ENCODE measurements around the gene RBM33.
A peak's percentile ranks its signal among the peaks of the same experiment; 100 is the strongest.

RBM33 gene

GRCh38 chr7:155743177-155743576 is 98.7 kb downstream of the RBM33 start:
- Mint-ChIP-seq H3K9me3 (no peaks in the 10 kb centered on the region), H3K4me3 (no peak overlapping the region), H3K4me1 (ENCODE audit: low read depth) (peaks cover 70% of the 10 kb centered on the region), H3K27ac (no peak overlapping the region), H3K27me3 (no peaks in the 10 kb centered on the region), H3K36me3 (ENCODE audit: low read depth) (peaks cover 82% of the 10 kb centered on the region)

GRCh38 chr7:155744971-155745683 is 100.7 kb downstream of the RBM33 start:
- Mint-ChIP-seq H3K4me3 (no peak overlapping the region), H3K4me1 (ENCODE audit: low read depth) (peaks cover 72% of the 10 kb centered on the region), H3K36me3 (ENCODE audit: low read depth) (peaks cover 74% of the 10 kb centered on the region), H3K9me3 (no peaks in the 10 kb centered on the region), H3K27ac (peak overlapping the region; percentile 75), H3K27me3 (no peaks in the 10 kb centered on the region)

- Mint-ChIP-seq H3K9me3 (no peaks in the 10 kb centered on the region), H3K4me3 (no peak overlapping the region), H3K36me3 (ENCODE audit: low read depth) (peaks cover 69% of the 10 kb centered on the region), H3K4me1 (ENCODE audit: low read depth) (peaks cover 70% of the 10 kb centered on the region), H3K27me3 (no peaks in the 10 kb centered on the region), H3K27ac (no peak overlapping the region)
Measured at GRCh38 chr7:155745737-155746136, 101.3 kb downstream of the RBM33 start.

GRCh38 chr7:155746188-155746587 is 101.7 kb downstream of the RBM33 start:
- H3K4me3 Mint-ChIP-seq: no peak overlapping the region
- H3K36me3 Mint-ChIP-seq (ENCODE audit: low read depth): peaks cover 64% of the 10 kb centered on the region
- peaks cover 69% of the 10 kb centered on the region for H3K4me1 Mint-ChIP-seq (ENCODE audit: low read depth)
- no peaks in the 10 kb centered on the region for H3K27me3 Mint-ChIP-seq
- H3K9me3 Mint-ChIP-seq: no peaks in the 10 kb centered on the region
- H3K27ac Mint-ChIP-seq: peak overlapping the region; percentile 24

- H3K4me3 Mint-ChIP-seq: no peak overlapping the region
- H3K36me3 Mint-ChIP-seq (ENCODE audit: low read depth): peaks cover 61% of the 10 kb centered on the region
- peaks cover 69% of the 10 kb centered on the region for H3K4me1 Mint-ChIP-seq (ENCODE audit: low read depth)
- no peaks in the 10 kb centered on the region for H3K9me3 Mint-ChIP-seq
- H3K27ac Mint-ChIP-seq: no peak overlapping the region
- no peaks in the 10 kb centered on the region for H3K27me3 Mint-ChIP-seq
Measured at GRCh38 chr7:155747209-155747608, 102.7 kb downstream of the RBM33 start.

- Mint-ChIP-seq H3K27me3 (no peaks in the 10 kb centered on the region), H3K9me3 (no peaks in the 10 kb centered on the region), H3K4me3 (no peak overlapping the region), H3K27ac (peak overlapping the region; percentile 11), H3K36me3 (ENCODE audit: low read depth) (peaks cover 51% of the 10 kb centered on the region), H3K4me1 (ENCODE audit: low read depth) (peaks cover 92% of the 10 kb centered on the region)
Measured at GRCh38 chr7:155749578-155749977, 105.1 kb downstream of the RBM33 start.

- H3K27me3 Mint-ChIP-seq: no peaks in the 10 kb centered on the region
- H3K9me3 Mint-ChIP-seq: no peaks in the 10 kb centered on the region
- H3K4me1 Mint-ChIP-seq (ENCODE audit: low read depth): peaks cover 93% of the 10 kb centered on the region
- H3K27ac Mint-ChIP-seq: no peak overlapping the region
- H3K36me3 Mint-ChIP-seq (ENCODE audit: low read depth): peaks cover 47% of the 10 kb centered on the region
- H3K4me3 Mint-ChIP-seq: no peak overlapping the region
Measured at GRCh38 chr7:155750255-155751125, 106.0 kb downstream of the RBM33 start.

GRCh38 chr7:155751409-155751808 is 106.9 kb downstream of the RBM33 start:
- no peaks in the 10 kb centered on the region for H3K27me3 Mint-ChIP-seq
- H3K4me1 Mint-ChIP-seq (ENCODE audit: low read depth): peaks cover 90% of the 10 kb centered on the region
- no peaks in the 10 kb centered on the region for H3K9me3 Mint-ChIP-seq
- peak overlapping the region; percentile 35 for H3K4me3 Mint-ChIP-seq
- peaks cover 45% of the 10 kb centered on the region for H3K36me3 Mint-ChIP-seq (ENCODE audit: low read depth)
- peak overlapping the region; percentile 77 for H3K27ac Mint-ChIP-seq

GRCh38 chr7:155752756-155753445 is 108.4 kb downstream of the RBM33 start:
- Mint-ChIP-seq H3K36me3 (ENCODE audit: low read depth) (peaks cover 52% of the 10 kb centered on the region), H3K9me3 (no peaks in the 10 kb centered on the region), H3K27me3 (no peaks in the 10 kb centered on the region), H3K4me1 (ENCODE audit: low read depth) (peaks cover 86% of the 10 kb centered on the region), H3K4me3 (no peak overlapping the region), H3K27ac (peak overlapping the region; percentile 3)

GRCh38 chr7:155753446-155753965 is 109.0 kb downstream of the RBM33 start:
- peaks cover 47% of the 10 kb centered on the region for H3K36me3 Mint-ChIP-seq (ENCODE audit: low read depth)
- no peaks in the 10 kb centered on the region for H3K27me3 Mint-ChIP-seq
- H3K27ac Mint-ChIP-seq: peak overlapping the region; percentile 66
- peaks cover 80% of the 10 kb centered on the region for H3K4me1 Mint-ChIP-seq (ENCODE audit: low read depth)
- H3K9me3 Mint-ChIP-seq: no peaks in the 10 kb centered on the region
- H3K4me3 Mint-ChIP-seq: no peak overlapping the region

- Mint-ChIP-seq H3K4me1 (ENCODE audit: low read depth) (peaks cover 73% of the 10 kb centered on the region), H3K27ac (no peak overlapping the region), H3K4me3 (no peak overlapping the region), H3K36me3 (ENCODE audit: low read depth) (peaks cover 43% of the 10 kb centered on the region), H3K9me3 (no peaks in the 10 kb centered on the region), H3K27me3 (no peaks in the 10 kb centered on the region)
Measured at GRCh38 chr7:155754165-155754564, 109.7 kb downstream of the RBM33 start.

- peaks cover 47% of the 10 kb centered on the region for H3K36me3 Mint-ChIP-seq (ENCODE audit: low read depth)
- no peak overlapping the region for H3K4me3 Mint-ChIP-seq
- H3K9me3 Mint-ChIP-seq: no peaks in the 10 kb centered on the region
- H3K27ac Mint-ChIP-seq: no peak overlapping the region
- no peaks in the 10 kb centered on the region for H3K27me3 Mint-ChIP-seq
- H3K4me1 Mint-ChIP-seq (ENCODE audit: low read depth): peaks cover 65% of the 10 kb centered on the region
Measured at GRCh38 chr7:155755026-155755425, 110.6 kb downstream of the RBM33 start.

GRCh38 chr7:155756322-155756721 is 111.9 kb downstream of the RBM33 start:
- Mint-ChIP-seq H3K9me3 (no peaks in the 10 kb centered on the region), H3K27me3 (no peaks in the 10 kb centered on the region), H3K36me3 (ENCODE audit: low read depth) (peaks cover 47% of the 10 kb centered on the region), H3K27ac (peak overlapping the region; percentile 11), H3K4me1 (ENCODE audit: low read depth) (peaks cover 62% of the 10 kb centered on the region), H3K4me3 (no peak overlapping the region)

- Mint-ChIP-seq H3K4me3 (no peak overlapping the region), H3K27ac (no peak overlapping the region), H3K27me3 (no peaks in the 10 kb centered on the region), H3K4me1 (ENCODE audit: low read depth) (peaks cover 62% of the 10 kb centered on the region), H3K36me3 (ENCODE audit: low read depth) (peaks cover 56% of the 10 kb centered on the region), H3K9me3 (no peaks in the 10 kb centered on the region)
Measured at GRCh38 chr7:155758348-155758747, 113.9 kb downstream of the RBM33 start.

Measured in stimulated activated naive CD8-positive, alpha-beta T cell treated with anti-CD3 and anti-CD28 coated beads, Interleukin-15, Interleukin-2, amounts not matched to agents 100 ng/mL and 50 ng/mL, for 24 hours (primary cell).